Measurements from ENCODE around the gene HOXB5.

Gene HOXB5

DNA sequence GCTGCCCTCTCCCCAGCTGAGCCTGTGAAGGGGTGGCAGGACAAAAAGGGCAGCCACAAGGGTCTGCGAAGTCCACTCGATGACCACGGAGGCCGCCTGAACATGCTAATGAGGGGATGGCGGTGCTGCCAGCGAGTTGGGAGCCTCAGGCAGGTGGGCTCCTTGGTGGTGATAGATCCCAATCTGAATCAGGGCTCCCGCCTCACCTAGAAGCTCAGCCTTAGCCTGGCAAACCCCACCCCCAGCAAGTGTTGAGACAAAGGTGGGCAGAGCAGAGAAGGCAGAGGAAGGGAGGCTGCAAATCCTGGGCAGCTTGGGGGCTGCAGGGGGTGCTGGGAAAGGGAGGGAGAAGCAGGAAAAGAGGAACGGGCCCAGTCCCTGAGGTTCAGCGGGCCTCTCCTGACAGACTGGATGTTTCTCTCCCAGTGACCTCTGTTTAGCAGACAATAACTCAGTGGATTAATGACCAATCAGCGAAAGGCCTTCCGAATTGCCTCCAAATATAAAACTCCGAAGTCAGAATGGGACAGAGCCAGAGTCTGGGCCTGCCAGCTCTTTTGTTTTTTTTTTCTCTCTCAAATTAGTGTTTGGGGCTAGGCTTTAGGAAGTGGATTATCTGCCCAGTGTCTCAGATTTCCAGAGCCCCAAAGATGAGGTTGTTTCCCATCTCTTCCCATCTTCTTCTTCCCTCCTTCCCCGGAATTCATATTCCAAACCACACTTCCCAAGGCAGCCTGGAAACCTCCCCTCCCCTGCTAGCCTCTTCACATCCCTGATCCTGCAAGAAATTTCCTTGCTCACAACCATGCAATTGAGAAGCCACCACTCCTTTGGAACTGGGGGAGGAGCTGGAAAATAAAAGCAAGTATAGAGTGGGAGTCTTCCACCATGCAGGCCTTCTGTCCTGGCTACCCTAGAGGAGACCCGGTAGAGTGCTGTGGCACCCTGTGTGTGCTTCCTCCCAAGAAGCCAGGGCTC is 33.5 kb downstream of the HOXB5 start:
- no peak for DNase-seq (ENCODE audit: low read depth in 2 of 2)

DNA sequence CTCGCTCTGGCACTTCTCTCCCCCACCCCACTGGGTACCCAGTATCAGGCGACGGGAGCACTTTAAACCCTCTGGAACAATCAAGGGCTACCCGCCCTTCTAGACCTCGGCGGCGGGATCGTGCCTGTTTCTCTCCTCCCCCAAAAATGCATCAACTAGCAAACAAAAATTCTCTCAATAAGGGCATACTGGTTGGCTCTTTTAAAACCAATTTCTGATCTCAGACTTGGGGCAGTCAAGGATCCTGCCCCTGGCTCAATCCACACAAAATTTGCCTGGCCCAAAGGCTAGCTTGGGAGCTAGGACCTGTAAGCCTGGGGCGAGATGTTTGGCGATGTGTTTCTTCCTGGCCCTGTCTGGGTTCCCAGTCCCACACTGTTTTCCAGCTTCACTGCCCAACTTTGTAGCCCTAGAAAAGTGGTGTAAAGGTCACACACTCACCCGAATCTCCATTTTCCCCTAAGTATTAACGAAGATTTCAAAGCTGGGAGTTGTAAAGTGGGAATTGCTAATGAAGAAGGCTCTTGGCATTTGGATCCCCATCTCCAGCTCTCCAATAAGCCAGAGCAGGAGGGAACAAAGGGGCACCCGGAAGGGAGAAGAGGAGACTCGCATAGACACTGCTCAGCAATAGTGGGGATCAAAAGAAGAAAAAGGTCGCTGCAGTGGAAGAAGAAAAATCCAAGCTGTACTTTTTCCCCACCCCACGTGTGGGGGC is 34.3 kb downstream of the HOXB5 start:
- no peak for DNase-seq (ENCODE audit: low read depth in 2 of 2)

DNA sequence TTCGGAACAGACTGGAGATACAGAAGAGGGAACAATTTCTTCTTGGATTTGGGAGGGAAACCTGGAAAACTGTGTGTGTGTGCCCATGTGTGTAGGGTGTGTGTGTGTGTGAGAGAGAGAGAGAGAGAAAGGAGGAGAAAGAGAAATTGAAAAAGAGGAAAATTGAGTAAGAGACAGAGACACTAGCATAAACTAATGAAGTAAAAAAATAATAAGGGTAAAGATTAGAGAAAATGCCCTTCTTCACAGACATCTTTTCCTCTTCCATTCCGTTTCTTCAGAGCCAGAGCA is 34.8 kb downstream of the HOXB5 start:
- no peak for DNase-seq (ENCODE audit: low read depth in 2 of 2)

DNA sequence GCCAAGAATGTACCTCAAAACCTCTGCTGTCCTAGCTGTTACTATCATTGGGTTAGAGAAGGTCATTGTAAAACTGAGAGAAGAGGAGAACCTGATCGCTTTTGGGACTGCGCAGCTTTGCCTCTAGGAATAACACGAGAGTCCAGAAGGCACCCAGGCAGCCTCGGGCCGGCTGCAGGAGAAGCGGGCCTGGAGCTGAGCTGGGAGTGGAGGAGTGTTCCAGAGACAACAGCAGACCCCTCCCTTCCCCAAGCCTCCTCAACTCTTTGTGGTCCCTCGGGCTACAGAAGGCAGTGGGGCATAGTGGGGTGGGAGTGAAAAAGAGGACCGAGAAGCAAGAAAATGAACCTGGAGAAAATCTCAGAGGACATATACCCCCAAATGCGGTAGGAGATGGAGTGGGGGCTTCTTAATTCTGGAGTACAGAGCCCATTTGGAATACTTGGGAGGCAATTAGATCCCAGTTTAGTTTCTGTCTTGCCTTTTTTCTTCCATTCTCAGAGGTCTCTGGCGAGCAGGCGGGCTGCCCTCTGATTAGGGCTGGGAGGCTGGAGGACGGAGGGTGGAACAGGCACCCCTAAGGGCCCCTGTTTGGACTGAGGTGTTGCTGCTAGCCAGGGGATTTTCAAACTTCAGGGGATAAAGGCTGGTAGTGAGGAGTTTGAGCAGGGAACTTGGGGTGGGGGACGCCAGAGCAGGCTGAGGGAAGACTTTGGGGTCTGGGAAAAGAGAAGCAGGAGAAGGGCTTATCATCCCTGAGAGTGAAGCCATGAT is 35.3 kb downstream of the HOXB5 start:
- no peak for DNase-seq (ENCODE audit: low read depth in 2 of 2)

DNA sequence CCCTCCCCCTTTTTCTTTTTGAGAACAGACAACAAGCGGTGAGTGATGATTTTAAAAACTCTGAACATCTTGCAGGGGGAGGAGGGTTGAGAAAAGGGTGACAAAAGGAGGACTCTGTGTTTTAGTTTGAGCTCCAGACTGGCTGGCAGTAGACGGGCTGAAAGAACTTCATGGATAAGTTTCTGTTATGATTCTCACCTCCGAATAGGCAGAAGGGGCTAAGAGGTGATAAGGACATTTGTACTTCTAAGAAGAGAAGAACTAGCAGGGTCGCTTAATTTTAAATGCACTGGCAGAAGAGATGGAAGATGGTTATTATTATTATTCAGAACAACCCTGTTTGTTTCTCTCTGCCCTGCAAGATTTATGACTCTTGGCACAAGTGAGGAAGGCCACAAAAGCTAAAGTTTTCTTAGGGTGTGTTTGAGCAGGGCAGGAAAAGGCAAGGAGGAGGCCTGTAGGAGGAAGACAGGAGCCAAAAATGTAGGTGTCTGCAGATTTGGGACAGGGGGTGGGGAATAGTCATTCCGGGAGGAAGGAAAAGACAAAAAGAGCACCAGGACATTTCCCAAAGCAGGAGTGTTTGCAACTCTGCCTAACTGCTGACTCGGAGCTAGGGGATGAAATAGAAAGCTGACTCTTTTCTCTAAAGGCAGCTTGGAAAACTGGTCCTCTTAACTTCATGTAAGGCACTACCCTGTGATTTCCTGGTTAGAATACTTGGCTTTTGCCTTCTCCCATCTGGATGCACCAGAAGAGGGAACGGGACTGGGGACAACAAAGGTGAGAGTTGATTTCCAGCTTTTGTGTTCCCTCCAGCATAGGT is 36.8 kb downstream of the HOXB5 start:
- DNase-seq (ENCODE audit: low read depth in 2 of 2): no peak

DNA sequence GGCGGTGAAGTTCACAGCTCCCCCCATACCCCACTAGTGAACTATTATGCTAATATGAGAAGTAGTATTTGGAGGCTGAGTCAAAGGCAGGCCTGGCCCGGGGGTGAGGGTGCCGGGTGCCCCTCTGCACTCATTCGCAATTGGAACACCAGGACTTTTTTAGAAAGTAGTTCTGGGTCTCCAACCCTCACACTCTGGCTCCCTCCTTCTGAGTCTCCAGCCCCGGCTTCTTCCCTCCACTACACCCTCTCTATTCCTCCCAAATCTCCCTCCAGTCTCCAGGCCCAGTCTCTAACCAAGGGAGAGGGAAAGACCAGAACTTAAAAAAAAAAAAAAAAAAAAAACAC is 37.4 kb downstream of the HOXB5 start:
- no peak for DNase-seq (ENCODE audit: low read depth in 2 of 2)

DNA sequence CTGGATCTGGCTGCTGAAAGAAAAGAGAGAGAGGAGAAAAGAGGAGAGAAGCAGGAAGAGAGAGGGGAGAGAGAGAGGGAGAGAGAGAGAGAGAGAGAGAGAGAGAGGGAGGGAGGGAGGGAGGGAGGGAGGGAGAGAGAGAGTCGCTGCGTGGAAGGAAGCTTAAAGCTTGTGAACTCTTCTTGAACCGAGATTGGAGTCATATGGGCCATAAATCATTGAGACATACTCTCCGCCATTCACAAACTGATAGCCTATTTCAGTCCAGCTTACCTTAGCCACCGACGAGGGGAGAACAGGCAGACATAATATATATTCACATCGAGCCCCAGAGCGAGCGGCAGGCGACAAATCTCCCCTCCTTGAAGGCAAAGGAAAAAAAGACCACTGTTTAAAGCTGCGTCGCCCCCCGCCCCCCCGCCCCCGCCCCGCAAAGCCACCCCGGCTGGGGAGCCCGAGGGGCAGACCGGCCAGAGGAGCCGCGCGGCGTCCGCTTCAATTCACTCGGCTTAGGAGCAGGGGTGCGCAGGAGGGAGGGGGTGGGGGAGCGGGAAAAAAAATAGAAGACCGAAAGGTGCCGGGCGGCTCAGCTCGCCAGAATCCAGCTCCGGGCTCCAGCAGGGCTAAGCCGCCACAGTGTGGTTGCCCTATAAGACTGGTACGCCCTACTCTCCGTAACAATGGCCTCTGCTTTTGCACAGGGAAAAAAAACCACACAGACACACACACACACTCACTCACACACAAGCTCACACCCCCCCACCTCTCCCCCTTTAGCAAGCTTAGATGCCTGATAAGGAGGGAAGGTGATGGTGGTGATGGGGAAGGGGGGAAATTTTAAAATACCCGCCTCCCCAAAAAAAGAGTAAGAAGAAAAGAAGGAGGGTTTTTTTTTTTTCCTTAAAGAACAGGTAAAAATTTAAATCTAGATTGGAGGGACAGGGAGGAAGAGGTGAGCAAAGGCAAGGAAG is 38.0 kb downstream of the HOXB5 start:
- no peak for DNase-seq (ENCODE audit: low read depth in 2 of 2)

DNA sequence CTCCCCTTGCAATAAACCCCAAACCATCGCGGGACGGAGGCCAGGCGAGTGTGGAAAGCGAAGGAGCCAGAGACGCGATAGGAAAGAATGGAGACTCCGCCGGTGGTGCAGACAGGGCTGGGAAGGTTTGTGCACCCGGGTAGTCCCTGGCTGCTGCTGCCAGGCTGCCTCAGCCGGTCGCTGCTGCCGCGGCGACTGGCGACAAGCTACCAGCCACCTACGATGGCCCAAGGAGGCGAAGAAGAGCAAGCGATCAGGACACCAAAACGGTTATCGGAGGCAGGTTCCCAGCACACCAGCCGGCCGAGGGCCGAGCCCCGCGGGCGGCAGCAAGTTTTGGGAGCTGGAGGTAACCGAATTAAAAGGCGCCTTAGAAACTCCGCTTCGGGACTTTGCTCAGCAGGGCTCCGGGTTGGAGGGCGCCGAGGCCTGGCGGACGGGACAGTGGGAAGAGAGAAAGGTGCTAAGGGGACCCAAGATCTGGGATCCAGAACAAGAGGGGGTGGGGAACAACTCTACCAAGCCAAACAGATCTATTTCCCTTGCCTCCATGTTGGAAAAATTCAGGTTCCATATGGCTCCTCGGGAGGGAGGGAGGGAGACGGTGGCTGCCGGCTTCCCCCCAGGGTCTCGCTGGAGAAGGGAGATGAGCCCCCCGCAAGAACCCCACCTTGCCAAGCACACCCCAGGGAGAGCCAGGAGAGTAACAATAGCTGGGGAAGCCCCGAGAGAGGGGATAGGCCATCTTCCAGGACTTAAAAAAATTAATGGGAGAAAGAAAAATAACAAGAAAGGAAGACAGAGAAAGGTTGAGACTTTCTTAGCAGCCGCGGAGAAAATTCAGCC is 38.9 kb downstream of the HOXB5 start:
- no peak for DNase-seq (ENCODE audit: low read depth in 2 of 2)

DNA sequence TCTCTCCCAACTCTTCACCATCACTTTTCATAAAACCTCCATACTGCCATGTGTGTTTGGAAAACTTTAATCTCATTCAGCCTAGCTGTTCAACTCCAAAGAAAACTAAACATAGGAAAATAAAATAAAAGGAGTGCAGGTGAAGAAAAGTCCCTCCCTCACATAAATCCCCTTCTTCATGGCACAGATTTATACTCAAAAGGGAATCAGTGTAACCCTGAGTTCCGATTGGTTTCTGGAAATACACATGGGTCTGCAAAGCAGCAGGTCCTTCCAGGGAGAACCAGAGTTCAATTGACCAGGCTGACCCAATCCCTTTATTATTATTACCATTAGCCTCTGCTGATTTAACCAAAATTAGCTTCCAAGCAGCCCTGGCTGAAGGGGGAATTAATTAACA is 39.8 kb downstream of the HOXB5 start:
- DNase-seq (ENCODE audit: low read depth in 2 of 2): no peak

DNA sequence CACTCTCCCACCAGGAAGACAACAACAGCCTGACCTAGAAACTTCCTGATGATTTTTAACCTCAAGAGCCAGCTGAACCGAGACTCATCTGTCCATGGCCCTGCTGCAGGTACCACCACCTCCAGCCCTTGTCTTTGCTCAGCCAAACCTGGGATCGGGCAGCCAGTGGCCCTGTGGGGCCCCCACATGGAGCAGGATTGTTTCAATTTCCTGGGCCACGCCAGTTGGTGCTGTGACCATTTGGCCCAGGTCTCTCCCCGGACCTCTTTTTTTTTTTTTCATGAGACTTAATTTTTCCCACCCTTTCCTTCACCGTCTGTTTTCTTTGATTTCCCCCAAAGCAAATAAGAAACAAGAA is 40.4 kb downstream of the HOXB5 start:
- no peak for DNase-seq (ENCODE audit: low read depth in 2 of 2)

DNA sequence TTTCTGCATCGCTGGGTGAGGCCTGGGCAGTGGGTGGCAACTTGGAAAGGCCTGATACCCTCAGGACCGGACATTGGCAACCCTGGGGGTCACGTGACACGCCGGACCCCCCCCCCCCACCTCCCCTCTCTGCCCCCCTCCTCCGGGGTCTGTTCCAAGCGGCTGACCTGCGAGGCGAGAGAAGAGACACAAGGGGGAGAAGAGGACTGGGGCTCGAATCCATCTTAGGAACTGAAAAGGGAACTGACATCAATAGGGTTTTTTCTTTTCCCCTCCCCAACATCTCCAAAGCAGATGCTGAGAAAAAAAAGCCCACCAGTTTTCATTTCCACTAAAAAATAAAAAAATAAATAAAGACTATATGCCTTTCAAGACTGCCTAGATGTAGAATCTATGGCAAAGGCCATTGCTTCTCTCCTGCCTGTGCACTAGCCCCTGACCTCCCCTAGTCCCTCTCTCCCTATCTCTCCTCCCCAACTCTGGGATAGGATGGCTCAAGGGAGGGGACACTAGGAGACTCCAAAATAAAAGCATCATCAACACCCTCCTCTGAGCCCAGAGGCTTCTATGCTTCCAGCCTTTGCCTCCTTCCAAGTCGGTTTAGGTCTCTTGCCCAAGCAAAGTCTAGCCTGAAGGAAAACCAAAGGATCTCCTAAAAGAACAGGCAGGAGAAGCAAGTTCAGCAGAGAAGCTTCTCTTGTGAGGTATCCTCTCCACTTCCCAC is 41.0 kb downstream of the HOXB5 start:
- no peak for DNase-seq (ENCODE audit: low read depth in 2 of 2)

DNA sequence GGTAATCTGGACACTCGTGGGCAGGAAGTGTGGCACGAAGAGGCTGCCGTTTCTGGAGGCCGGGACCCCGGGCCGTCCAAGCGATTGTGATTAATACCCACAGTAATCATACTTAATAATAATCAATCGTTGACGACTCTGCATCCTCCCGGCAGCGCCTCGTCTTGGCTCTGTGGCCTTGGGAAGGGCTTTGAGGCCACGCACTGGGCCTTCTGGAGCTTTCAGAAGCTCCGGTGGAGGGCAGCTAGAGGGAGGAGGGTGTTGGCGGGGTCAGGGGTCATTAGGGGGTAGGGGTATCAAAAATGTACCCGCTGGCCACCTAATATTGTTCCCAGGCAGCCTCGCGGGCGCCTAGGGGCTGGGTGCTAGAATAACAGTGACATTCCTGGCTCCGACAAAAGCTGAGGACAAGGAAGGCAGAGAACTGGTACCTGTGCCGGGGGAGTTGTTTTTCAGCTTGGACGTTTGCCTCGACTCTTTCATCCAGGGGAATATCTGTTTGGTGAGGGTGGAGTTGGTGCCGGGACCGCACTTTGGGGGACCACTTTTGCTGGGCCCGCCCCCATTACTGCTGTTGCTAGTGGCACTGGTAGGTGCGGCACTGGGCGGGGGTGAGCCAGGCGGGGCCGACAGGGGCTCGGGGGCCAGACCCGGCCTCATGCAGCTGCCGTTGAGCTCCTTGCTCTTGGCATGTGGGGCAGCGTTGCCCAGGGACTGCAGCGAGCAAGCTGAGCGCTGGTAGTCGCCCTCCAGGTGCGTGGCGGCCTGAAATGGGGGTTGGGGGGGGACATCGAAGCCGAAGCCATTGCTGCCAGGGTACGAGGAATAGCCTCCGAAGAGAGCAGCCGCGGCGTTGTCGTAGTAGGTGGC is 41.7 kb downstream of the HOXB5 start:
- DNase-seq (ENCODE audit: low read depth in 2 of 2): no peak

DNA sequence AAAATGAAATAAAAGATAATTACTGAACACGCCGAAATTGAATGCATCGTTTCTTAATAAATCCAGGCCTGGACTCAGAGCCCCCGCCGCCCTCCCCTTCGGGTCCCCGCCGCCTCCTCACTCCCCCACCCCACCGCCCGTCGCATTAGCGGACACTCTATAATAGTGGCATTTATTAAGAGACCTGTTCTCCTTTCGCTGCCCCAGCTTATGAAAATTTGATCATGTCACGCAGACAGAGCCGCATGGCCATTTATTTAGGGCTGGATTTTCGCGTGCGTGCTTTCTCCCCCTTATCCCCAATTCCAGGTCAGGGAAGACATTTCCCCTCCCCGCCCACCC is 42.4 kb downstream of the HOXB5 start:
- no peak for DNase-seq (ENCODE audit: low read depth in 2 of 2)

DNA sequence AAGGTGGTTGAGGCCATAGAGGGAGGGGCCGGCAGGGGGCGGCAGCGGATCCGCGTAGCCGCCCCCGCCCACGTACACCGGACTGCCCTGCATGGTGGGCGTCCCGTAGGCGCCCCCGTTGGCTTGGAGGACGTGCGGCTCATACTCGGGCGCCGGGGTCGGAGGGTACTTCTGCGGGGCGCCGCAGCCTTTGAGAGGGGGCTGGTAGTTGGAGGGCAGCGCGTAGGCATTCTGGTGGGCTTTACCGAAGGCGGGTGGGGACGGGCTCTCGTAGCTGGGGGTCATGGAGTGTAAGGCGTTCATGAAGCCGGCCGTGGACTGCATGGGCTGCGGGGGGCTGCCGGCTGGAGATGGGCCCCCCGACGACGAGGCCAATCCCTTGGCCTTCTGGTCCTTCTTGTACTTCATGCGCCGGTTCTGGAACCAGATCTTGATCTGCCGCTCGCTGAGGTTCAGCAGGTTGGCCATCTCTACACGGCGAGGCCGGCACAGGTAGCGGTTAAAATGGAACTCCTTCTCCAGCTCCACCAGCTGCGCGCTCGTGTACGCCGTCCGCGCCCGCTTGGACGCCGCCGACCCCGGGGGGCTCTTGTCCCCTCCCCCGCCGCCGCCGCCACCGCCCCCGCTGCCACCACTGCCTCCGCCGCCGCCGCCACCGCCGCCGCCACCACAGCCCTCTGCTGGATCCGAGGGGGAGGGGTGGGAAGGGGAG is 42.9 kb downstream of the HOXB5 start:
- DNase-seq (ENCODE audit: low read depth in 2 of 2): no peak

DNA sequence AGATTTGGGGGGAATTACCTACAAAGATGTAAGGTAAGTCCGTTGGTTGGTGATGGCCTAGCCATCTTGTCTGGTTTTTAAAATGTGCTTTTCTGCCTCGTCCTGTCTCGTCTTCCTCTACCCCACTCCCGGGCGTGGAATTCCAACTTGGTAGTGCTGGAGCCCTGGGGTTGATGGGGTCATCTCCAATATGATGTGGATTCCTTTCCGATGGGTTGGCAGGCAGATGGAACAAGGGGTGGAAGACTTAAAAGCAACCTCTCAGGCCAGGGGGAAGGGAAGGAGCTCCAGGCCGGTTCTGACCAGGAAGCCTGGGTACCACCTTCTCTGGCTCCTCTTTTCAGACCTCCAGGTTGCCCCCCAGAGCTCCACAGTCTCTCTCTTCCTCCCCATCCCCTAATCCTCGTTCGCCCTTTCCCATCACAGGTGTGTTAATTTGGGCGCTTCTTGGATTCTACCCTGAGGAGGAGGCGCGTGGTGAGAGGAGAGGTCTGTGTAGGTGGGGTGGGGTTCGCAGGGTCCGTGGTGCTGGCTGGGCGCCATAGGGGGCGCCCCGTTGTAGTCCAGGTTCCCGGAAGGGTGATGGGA is 43.6 kb downstream of the HOXB5 start:
- DNase-seq (ENCODE audit: low read depth in 2 of 2): no peak

DNA sequence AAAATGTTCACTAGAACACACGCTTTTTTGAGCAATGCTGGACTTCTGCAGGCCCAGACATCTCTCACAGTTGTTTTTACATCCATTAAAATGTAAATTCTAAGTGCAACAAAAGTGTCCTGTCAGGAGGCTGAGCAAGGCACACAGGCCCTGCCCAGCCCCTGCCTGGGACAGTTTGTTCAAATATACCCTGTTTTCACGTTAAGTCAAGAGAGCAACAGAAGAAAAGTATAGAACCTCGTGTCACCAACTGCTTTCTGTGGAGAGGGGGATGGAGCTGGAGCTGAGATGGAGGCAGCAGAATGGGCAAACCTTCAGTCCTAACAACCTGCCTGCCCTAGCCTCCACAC is 44.3 kb downstream of the HOXB5 start:
- no peak for DNase-seq (ENCODE audit: low read depth in 2 of 2)

Measured in stimulated activated CD8-positive, alpha-beta memory T cell treated with anti-CD3 and anti-CD28 coated beads, Interleukin-7, amount 100 ng/mL, for 1 hour (primary cell).